Right lung (tissue), 5 donors: ENCODE results near the gene CLCN2. TPM values are rescaled to one million over a fixed set of nuclear protein-coding genes. Genes with fewer than 3 reads are reported as not detected.

Source experiments
- DNase-seq, 2 donors: peaks; one replicate each; pipeline ENCODE4 v3.0.0-alpha.2; 2013
- polyA plus RNA-seq, 5 donors: library from polyadenylated mRNA; unstranded; fragments of 120-200 nt; gene quantifications; one replicate each; pipeline versions ENCODE4 v1.2.1 to v1.2.3, GENCODE V29; 2013; ENCODE audit warnings: inconsistent platforms in 1 of 5, low replicate concordance in 1 of 5; ENCODE audit not compliant: insufficient read length in 5 of 5, insufficient read depth in 1 of 5

CLCN2 gene
- polyA plus RNA-seq, 5 donors = 8.6 to 12.5 (median 9.8) TPM

- DNase-seq = peak in 1 of 2 donors; percentile 26
Observed at GRCh38 chr3:184381261-184382224, 20.1 kb upstream of the CLCN2 start.

GRCh38 chr3:184380627-184381260, 19.3 kb upstream of the CLCN2 start:
- DNase-seq = no peak

DNA sequence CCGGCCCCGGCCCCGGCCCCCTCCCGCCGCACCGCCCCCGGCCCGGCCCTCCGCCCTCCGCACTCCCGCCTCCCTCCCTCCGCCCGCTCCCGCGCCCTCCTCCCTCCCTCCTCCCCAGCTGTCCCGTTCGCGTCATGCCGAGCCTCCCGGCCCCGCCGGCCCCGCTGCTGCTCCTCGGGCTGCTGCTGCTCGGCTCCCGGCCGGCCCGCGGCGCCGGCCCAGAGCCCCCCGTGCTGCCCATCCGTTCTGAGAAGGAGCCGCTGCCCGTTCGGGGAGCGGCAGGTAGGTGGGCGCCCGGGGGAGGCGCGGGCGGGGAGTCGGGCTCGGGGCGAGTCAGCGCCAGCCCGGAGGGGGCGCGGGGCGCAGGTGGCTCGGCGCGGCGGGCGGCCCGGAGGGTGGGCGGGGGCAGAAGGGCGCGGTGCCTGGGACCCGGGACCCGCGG, 18.8 kb upstream of the CLCN2 start:
- DNase-seq = peak in 1 of 2 donors; percentile 66

DNA sequence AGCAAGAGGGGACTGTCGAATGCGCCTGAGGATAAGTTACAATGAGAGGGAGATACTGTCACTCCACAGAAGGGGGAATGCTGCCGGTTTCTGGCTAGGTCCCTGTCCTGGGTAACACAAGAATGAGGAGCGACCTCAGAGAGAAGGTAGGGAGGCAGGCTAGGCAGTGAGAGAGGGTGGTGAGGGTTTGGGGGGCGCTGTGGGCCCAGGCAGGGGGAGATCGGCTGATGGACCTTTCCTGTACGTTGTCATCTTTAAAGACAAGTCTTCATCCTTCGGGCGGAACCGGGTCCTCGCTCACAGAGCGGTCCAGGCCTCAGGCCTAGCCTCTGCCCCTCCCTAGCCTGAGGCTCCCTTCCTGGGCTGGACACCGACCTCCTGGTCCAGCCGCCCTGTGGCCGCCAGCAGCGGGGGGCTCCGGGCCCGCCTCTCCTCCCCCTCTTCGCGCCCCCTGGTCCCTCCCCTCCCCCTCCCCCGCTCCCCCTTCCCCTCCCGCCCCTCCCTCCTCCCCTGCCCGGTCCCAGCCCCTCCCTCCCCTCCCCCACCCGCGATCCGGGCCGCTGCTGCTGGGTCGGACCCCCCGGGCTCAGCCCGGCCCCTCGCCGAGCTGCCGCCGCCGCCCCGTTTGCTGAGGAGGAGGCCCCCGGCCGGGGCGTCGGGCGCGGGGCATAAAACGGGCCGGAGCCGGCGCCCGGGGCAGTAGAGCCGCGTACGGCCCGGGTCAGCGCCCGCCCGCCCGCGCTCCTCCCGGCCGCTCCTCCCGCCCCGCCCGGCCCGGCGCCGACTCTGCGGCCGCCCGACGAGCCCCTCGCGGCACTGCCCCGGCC, 18.2 kb upstream of the CLCN2 start, which contains the start of gene CHRD:
Gene CHRD (plus strand): TSS at position 697 of the 827 bp plus-strand sequence. CDS start 265 bp downstream, outside the sequence.
- DNase-seq = peak in 1 of 2 donors; percentile 25

GRCh38 chr3:184378651-184379357, 17.4 kb upstream of the CLCN2 start:
- no peak for DNase-seq

GRCh38 chr3:184377882-184378445, 16.6 kb upstream of the CLCN2 start, which contains the start of gene THPO:
THPO (minus strand) TSS chr3:184378207; CDS start chr3:184376259, 1,948 bp downstream.
- no peak for DNase-seq

DNA sequence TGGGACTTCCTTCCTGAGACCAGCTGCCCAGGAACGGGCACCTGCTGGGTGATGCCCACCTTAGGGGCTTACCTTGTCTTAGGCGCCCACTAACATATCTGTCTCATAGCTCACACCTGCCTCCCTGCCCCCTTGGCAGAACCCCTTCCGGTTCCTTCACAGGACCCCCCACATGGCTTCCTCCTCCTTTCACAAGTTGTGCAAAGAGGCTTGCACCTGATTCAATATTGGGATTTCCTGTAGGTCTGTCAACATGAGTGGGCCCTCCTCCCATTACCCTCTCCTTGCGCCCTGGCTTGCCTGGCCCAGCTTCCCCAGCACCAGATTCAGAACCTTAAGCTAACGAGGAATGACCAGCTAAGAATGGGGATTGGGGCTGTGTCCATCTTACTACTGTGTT, 16.0 kb upstream of the CLCN2 start:
- DNase-seq = no peak

DNA sequence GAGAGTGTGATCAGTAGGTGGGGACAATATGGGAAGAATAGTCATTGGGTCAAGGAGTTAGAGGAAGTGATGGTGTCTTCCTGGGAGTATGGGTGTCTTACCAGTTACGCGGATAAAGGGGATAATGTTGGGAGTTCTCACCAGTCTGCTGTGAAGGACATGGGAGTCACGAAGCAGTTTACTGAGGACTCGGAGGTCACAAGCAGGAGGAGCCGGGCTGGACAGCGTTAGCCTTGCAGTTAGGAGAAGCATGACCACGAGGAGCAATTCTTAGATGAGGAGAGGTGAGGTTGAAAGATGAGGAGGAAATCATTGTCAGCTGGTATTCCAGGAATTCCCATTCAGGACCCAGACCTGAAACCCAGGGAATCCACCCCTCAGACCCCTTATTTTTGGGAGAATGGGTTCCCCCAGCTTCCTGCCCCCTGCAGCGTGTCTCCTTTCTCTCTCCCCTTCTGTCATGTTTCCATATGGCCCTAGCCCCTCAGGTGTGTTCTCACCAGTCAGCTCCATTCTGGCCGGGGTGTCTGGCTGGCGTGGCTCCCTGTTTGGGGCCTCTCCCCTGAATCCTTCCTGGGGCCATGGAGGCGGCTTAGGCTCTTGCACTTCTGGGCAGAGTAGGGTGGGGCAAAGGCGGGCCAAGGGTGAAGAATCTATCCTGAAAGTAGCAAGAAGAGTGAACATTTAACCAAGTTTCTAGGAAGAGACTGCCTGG, 14.5 kb upstream of the CLCN2 start:
- no peak for DNase-seq

- DNase-seq = no peak
Observed at GRCh38 chr3:184373422-184373821, 12.0 kb upstream of the CLCN2 start.

DNA sequence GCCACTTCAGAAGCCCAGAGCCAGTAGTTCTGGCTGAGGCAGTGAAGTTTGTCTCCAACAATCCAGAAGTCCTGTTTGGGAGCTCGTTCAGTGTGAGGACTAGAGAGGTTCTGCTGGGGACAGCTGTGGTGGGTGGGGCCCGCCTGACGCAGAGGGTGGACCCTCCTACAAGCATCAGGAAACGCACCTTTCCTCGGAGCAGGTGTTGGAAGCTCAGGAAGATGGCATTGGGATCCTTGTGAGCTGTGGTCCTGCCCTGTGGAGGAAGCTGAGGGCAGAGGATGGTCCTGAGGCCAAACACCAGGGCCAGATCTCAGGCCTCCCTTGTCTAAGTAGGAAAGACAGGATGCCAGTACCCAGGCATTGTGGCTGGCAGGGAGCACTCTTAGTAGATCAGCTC, 11.5 kb upstream of the CLCN2 start:
- no peak for DNase-seq

GRCh38 chr3:184372296-184372821, 11.0 kb upstream of the CLCN2 start:
- DNase-seq = no peak

GRCh38 chr3:184371570-184372018, 10.2 kb upstream of the CLCN2 start:
- DNase-seq = peak; percentile 76 to 83

- no peak for DNase-seq
Observed at GRCh38 chr3:184368586-184369183, 7.3 kb upstream of the CLCN2 start.

DNA sequence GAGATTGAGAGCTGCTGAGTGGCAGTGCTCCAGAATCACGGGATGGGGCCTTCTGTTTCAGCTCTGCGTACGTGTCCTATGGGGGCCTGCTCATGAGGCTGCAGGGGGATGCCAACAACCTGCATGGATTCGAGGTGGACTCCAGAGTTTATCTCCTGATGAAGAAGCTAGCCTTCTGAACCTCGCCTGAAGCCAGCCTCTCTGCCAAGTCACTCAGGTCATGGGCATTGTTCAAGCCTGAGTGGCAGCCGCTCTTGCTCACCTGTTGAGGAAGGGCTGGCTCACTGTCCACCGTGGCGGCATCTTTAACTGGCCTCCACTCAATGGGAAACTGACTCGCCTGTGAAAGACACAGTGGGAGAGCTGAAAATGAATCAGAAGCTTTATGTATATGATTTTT, 6.7 kb upstream of the CLCN2 start:
- DNase-seq = no peak

DNA sequence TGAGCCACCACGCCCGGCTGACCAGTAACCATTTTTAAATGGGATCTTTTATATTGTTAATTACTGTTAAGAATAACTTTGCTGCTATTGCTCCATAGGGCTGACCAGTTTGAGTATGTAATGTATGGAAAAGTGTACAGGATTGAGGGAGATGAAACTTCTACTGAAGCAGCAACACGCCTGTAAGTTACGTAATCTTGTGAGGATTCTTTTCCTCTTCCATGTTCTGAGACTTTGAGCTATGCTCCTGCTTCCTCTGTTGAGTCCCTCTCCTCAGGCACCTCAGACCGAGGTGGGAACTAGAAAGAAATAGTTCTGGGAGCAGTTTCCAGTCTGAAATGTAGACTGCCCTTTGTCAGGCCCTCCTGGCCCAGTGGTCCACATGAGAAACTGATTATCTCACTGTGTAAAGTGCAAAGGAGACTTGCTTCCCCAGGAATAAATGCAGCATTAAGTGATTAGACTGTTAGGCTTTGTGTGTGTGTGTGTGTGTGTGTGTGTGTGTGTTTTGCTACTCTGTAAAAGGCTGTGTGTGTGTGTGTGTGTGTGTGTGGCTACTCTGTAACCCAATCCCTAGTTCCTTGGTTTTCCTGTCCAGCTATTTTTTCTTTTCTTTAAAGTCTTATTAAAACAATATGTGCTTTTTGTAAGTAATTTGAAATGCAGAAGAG, 5.3 kb upstream of the CLCN2 start:
- DNase-seq = no peak

GRCh38 chr3:184362668-184363546, 1.5 kb upstream of the CLCN2 start:
- DNase-seq = peak; percentile 96 to 97

GRCh38 chr3:184361932-184362667, 695 bp upstream of the CLCN2 start:
- no peak for DNase-seq
